CD4-positive, CD25-positive, alpha-beta regulatory T cell (primary cell): ENCODE measurements around the gene SIK3. TPM values are rescaled to one million over a fixed set of nuclear protein-coding genes. Genes with fewer than 3 reads are reported as not detected.

Experiments
- ATAC-seq, 2 donors: fragments of 150-1000 bp; cut with Tn5 transposase; one replicate each; pipeline ENCODE4 v1.10.0; 2021; ENCODE audit warnings: low read depth in 2 of 2, moderate number of reproducible peaks in 2 of 2, moderate library complexity in 1 of 2
- DNase-seq, 3 donors: peaks; one replicate each; pipeline versions ENCODE4 v3.0.0 to v3.0.0-alpha.2; 2012 to 2022; ENCODE audit warnings: mixed read lengths in 1 of 3
- H3K27ac ChIP-seq: one replicate; pipeline ENCODE4 v1.7.0; 2013; ENCODE audit warnings: mild to moderate bottlenecking, low read length; ENCODE audit not compliant: insufficient read depth, poor library complexity, severe bottlenecking
- H3K27me3 ChIP-seq: one replicate; pipeline ENCODE4 v1.7.0; 2013; ENCODE audit warnings: low read length; ENCODE audit not compliant: control insufficient read depth, insufficient read depth
- H3K36me3 ChIP-seq: one replicate; pipeline ENCODE4 v1.7.0; 2013; ENCODE audit warnings: mild to moderate bottlenecking, low read length, moderate library complexity; ENCODE audit not compliant: control insufficient read depth, insufficient read depth
- H3K4me1 ChIP-seq: 2 replicates; pipeline ENCODE4 v1.7.0; 2013; ENCODE audit warnings: mild to moderate bottlenecking, low read length; ENCODE audit not compliant: insufficient read depth, control insufficient read depth, poor library complexity, severe bottlenecking
- H3K4me3 ChIP-seq: one replicate; pipeline ENCODE4 v1.7.0; 2013; ENCODE audit warnings: low read depth, mild to moderate bottlenecking, low read length, moderate library complexity
- H3K9me3 ChIP-seq, 2 experiments: 1 replicate in 1 of 2; 2 replicates in 1 of 2; pipeline ENCODE4 v1.7.0; 2013; ENCODE audit warnings: low read length in 2 of 2, mild to moderate bottlenecking in 1 of 2, moderate library complexity in 1 of 2; ENCODE audit not compliant: control insufficient read depth in 2 of 2
- H3K27ac Mint-ChIP-seq, 3 donors: one replicate each; pipeline ENCODE4 v1.8.0; 2020 to 2022; ENCODE audit warnings: mild to moderate bottlenecking in 3 of 3, mixed read lengths in 3 of 3, moderate library complexity in 2 of 3
- H3K27me3 Mint-ChIP-seq: one replicate; pipeline ENCODE4 v1.8.0; 2022; ENCODE audit warnings: mild to moderate bottlenecking, mixed read lengths
- H3K36me3 Mint-ChIP-seq: one replicate; pipeline ENCODE4 v1.8.0; 2020; ENCODE audit warnings: mixed read lengths
- H3K4me1 Mint-ChIP-seq, 4 donors: one replicate each; pipeline ENCODE4 v1.8.0; 2020 to 2022; ENCODE audit warnings: mixed read lengths in 4 of 4, mild to moderate bottlenecking in 1 of 4
- H3K4me3 Mint-ChIP-seq, 4 donors: one replicate each; pipeline ENCODE4 v1.8.0; 2020 to 2022; ENCODE audit warnings: mild to moderate bottlenecking in 4 of 4, mixed read lengths in 4 of 4, moderate library complexity in 3 of 4
- H3K9me3 Mint-ChIP-seq, 7 donors: one replicate each; pipeline ENCODE4 v1.8.0; 2020 to 2022; ENCODE audit warnings: mixed read lengths in 7 of 7, mild to moderate bottlenecking in 3 of 7, moderate library complexity in 2 of 7
- polyA plus RNA-seq, 4 donors: library from polyadenylated mRNA; unstranded; fragments of 300-500 nt; fragmentation: Illumina TruSeq; gene quantifications; one replicate each; pipeline ENCODE4 v1.2.3, GENCODE V29; 2021
- total RNA-seq: library from RNA; stranded (reverse); gene quantifications from one replicate; pipeline ENCODE4 v1.2.3, GENCODE V29; 2022

Gene SIK3
- total and polyA plus RNA-seq, 5 donors from 2014 or later = 7.0 to 55.2 (median 9.4) TPM

DNA sequence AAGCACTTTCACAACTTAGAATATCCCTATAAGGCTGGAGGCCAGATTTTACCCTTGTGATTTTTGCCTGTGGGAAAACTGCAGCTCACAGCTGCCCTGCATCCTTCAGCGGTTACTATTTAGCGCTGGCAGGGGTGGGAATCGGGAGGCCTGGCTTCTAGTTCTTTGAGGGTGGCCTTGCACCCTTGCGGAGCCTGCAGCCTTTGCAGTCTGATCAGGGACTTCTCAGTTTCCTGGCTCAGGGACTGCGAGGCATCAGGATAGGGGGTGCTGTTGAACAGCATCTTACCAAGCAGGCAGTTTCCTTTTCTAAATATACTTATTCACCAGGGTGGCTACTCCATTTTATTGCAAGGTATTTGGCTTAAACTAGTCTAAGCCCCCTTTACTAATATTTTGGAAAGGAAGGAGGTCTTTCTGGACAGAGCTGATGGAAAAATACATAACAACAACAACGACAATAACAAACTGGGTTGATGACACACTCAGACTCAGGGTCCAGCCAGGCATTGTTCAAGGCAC is 257.9 kb downstream of the SIK3 start:
- no peaks in the 10 kb centered on the region for H3K27me3 ChIP-seq
- ATAC-seq (no peak), DNase-seq (peak in 1 of 3 donors; percentile 32)
- H3K36me3 ChIP-seq = peaks cover 17% of the 10 kb centered on the region
- H3K9me3 ChIP-seq = no peaks in the 10 kb centered on the region
- Mint-ChIP-seq H3K4me1 (peaks cover 0 to 21% (median 6%) of the 10 kb centered on the region in 4 donors), H3K9me3 (peaks cover 0 to 2% (median 0%) of the 10 kb centered on the region in 7 donors), H3K36me3 (peaks cover 19% of the 10 kb centered on the region), H3K27me3 (no peaks in the 10 kb centered on the region), H3K27ac (peak overlapping the region in 1 of 3 donors; percentile 31), H3K4me3 (no peak overlapping the region)
- H3K27ac ChIP-seq = no peak overlapping the region
- no peak overlapping the region for H3K4me3 ChIP-seq
- H3K4me1 ChIP-seq = peaks cover 9% of the 10 kb centered on the region

- Histone ChIP-seq H3K27ac (no peak overlapping the region), H3K27me3 (no peaks in the 10 kb centered on the region), H3K4me3 (no peak overlapping the region), H3K4me1 (peaks cover 10% of the 10 kb centered on the region), H3K9me3 (no peaks in the 10 kb centered on the region), H3K36me3 (peaks cover 4% of the 10 kb centered on the region)
- DNase-seq (no peak), ATAC-seq (no peak)
- Mint-ChIP-seq H3K4me3 (no peak overlapping the region), H3K27ac (peak overlapping the region in 2 of 3 donors; percentile 35 to 63), H3K9me3 (peaks cover 0 to 2% (median 0%) of the 10 kb centered on the region in 7 donors), H3K4me1 (peaks cover 0 to 28% (median 13%) of the 10 kb centered on the region in 4 donors), H3K27me3 (no peaks in the 10 kb centered on the region), H3K36me3 (peaks cover 6% of the 10 kb centered on the region)
Measured at GRCh38 chr11:116838321-116839084, 259.7 kb downstream of the SIK3 start.

- no peaks in the 10 kb centered on the region for H3K27me3 Mint-ChIP-seq
- peak within 1 kb of the TSS in 2 of 3 donors; percentile 35 to 63 for H3K27ac Mint-ChIP-seq
- ATAC-seq (no peak), DNase-seq (no peak)
- H3K4me1 ChIP-seq = peaks cover 10% of the 10 kb centered on the region
- no peaks in the 10 kb centered on the region for H3K27me3 ChIP-seq
- H3K4me1 Mint-ChIP-seq = peaks cover 0 to 28% (median 13%) of the 10 kb centered on the region in 4 donors
- no peaks in the 10 kb centered on the region for H3K36me3 Mint-ChIP-seq
- H3K4me3 Mint-ChIP-seq = peak within 1 kb of the TSS in 1 of 4 donors; percentile 88
- H3K4me3 ChIP-seq = no peak within 1 kb of the TSS
- H3K36me3 ChIP-seq = no peaks in the 10 kb centered on the region
- peaks cover 0 to 2% (median 0%) of the 10 kb centered on the region in 7 donors for H3K9me3 Mint-ChIP-seq
- H3K9me3 ChIP-seq = no peaks in the 10 kb centered on the region
- H3K27ac ChIP-seq = no peak within 1 kb of the TSS
Measured at GRCh38 chr11:116837231-116838091, 260.8 kb downstream of the SIK3 start, which contains the start of gene APOA1. APOA1 (minus strand) TSS chr11:116837622; CDS start chr11:116837387, 235 bp downstream.

GRCh38 chr11:116836632-116836991 is 261.6 kb downstream of the SIK3 start:
- no peaks in the 10 kb centered on the region for H3K27me3 ChIP-seq
- peak overlapping the region in 1 of 4 donors; percentile 88 for H3K4me3 Mint-ChIP-seq
- H3K36me3 ChIP-seq = no peaks in the 10 kb centered on the region
- H3K9me3 Mint-ChIP-seq = peaks cover 0 to 2% (median 0%) of the 10 kb centered on the region in 7 donors
- peaks cover 0 to 28% (median 11%) of the 10 kb centered on the region in 4 donors for H3K4me1 Mint-ChIP-seq
- H3K27me3 Mint-ChIP-seq = no peaks in the 10 kb centered on the region
- H3K4me3 ChIP-seq = no peak overlapping the region
- ATAC-seq (no peak), DNase-seq (no peak)
- H3K4me1 ChIP-seq = peaks cover 10% of the 10 kb centered on the region
- H3K36me3 Mint-ChIP-seq = no peaks in the 10 kb centered on the region
- H3K27ac Mint-ChIP-seq = no peak overlapping the region
- H3K9me3 ChIP-seq = no peaks in the 10 kb centered on the region
- no peak overlapping the region for H3K27ac ChIP-seq

GRCh38 chr11:116835791-116836631 is 262.2 kb downstream of the SIK3 start:
- peak overlapping the region; percentile 11 for H3K27ac ChIP-seq
- peaks cover 10% of the 10 kb centered on the region for H3K4me1 ChIP-seq
- peak; percentile 87 to 93 for ATAC-seq
- peaks cover 0 to 2% (median 0%) of the 10 kb centered on the region in 7 donors for H3K9me3 Mint-ChIP-seq
- no peaks in the 10 kb centered on the region for H3K9me3 ChIP-seq
- peak; percentile 57 to 89 (median 80) for DNase-seq
- no peaks in the 10 kb centered on the region for H3K27me3 Mint-ChIP-seq
- peak overlapping the region; percentile 82 to 88 (median 83) for H3K4me3 Mint-ChIP-seq
- H3K4me3 ChIP-seq = no peak overlapping the region
- no peaks in the 10 kb centered on the region for H3K36me3 Mint-ChIP-seq
- no peaks in the 10 kb centered on the region for H3K36me3 ChIP-seq
- peak overlapping the region in 2 of 3 donors; percentile 58 to 76 for H3K27ac Mint-ChIP-seq
- no peaks in the 10 kb centered on the region for H3K27me3 ChIP-seq
- H3K4me1 Mint-ChIP-seq = peaks cover 0 to 28% (median 11%) of the 10 kb centered on the region in 4 donors

DNA sequence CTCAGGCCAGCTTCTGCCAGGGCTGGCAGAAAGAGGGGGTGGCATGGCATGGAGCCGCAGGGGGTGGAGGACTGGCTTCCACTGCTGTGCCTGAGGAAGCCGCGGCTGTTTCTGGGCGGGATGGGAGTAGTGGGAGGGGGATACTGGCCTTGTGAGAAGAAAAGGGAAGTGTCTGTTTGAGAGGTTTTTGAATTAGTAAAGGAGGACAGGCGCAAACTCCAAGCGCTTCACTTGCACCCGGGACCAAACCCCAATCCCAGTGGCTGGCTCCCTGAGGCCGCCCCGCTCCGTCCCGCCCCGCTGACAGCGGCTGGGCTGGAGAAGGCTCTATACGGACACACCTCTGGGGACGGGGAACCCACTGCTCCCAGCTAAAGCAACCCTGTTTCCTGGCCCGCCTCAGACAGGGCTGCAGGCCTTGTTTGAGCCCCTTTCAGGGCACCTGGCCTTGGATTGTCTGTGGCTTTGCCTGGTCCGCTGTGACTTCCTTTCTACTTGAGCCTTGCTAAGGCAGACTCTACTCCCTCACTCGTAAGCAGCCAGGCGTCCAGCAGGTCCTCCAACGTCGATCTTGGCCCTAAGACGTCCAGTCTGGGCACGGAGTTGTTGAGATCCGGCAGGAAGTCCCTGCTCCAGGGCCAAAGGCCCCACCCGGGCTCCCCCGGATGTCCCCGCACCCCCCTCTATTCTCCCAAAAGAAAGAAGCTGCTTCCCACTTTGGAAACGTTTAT is 263.0 kb downstream of the SIK3 start:
- peak overlapping the region; percentile 58 to 81 (median 64) for H3K27ac Mint-ChIP-seq

More for the DNA sequence above, 263.0 kb downstream of the SIK3 start:
- Mint-ChIP-seq H3K36me3 (no peaks in the 10 kb centered on the region), H3K27me3 (no peaks in the 10 kb centered on the region), H3K4me1 (peaks cover 0 to 25% (median 11%) of the 10 kb centered on the region in 4 donors), H3K9me3 (no peaks in the 10 kb centered on the region), H3K4me3 (peak overlapping the region; percentile 82 to 88 (median 83))
- no peak overlapping the region for H3K4me3 ChIP-seq
- no peaks in the 10 kb centered on the region for H3K27me3 ChIP-seq
- H3K27ac ChIP-seq = peak overlapping the region; percentile 11
- peaks cover 10% of the 10 kb centered on the region for H3K4me1 ChIP-seq
- no peaks in the 10 kb centered on the region for H3K36me3 ChIP-seq
- DNase-seq (peak in 1 of 3 donors; percentile 15), ATAC-seq (no peak)
- H3K9me3 ChIP-seq = no peaks in the 10 kb centered on the region
